Measurements from ENCODE around the gene RIMS3.
"Not testable (repeated sequence)": the region's sequence is repeated elsewhere in the genome, so short reads cannot be mapped to it uniquely, and the experiment has no call there.

DNA sequence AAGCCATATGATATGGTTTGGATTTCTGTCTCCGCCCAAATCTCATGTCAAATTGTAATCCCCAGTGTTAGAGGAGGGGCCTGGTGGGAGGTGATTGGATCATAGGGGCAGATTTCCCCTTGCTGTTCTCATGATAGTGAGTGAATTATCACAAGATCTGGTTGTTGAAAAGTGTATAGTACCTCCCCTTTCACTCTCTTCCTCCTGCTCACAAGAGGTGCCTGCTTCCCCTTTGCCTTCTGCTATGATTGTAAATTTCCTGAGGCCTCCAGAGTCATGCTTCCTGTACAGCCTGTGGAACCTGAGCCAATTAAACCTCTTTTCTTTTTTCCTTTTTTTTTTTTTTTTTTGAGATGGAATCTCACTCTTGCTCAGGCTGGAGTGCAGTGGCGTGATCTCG, 90.7 kb downstream of the RIMS3 start:
- not testable (repeated sequence) for TF ChIP-seq POLR2A (IDR thresholded peaks at IDR 0.05; ENCODE audit: extremely low read depth, insufficient read length)
- TF ChIP-seq, protein P1, sequence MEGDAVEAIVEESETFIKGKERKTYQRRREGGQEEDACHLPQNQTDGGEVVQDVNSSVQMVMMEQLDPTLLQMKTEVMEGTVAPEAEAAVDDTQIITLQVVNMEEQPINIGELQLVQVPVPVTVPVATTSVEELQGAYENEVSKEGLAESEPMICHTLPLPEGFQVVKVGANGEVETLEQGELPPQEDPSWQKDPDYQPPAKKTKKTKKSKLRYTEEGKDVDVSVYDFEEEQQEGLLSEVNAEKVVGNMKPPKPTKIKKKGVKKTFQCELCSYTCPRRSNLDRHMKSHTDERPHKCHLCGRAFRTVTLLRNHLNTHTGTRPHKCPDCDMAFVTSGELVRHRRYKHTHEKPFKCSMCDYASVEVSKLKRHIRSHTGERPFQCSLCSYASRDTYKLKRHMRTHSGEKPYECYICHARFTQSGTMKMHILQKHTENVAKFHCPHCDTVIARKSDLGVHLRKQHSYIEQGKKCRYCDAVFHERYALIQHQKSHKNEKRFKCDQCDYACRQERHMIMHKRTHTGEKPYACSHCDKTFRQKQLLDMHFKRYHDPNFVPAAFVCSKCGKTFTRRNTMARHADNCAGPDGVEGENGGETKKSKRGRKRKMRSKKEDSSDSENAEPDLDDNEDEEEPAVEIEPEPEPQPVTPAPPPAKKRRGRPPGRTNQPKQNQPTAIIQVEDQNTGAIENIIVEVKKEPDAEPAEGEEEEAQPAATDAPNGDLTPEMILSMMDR (IDR thresholded peaks at IDR 0.05; ENCODE audit: low read depth, low read length) = not testable (repeated sequence)

Data from NB4 (cell line).